DND-41 (cell line): ENCODE results near the gene ROCK2.

Experiments used
- EZH2 ChIP-seq: IDR thresholded peaks from 3 replicates; pipeline ENCODE4 v1.6.1; 2012; ENCODE audit warnings: borderline replicate concordance, low read depth, mild to moderate bottlenecking, moderate library complexity, low read length, inconsistent platforms; ENCODE audit not compliant: severe bottlenecking
- TF ChIP-seq, protein P1 (sequence below): IDR thresholded peaks from 2 replicates; pipeline ENCODE4 v1.5.1; 2012; ENCODE audit warnings: borderline replicate concordance, low read length, moderate library complexity, mild to moderate bottlenecking; ENCODE audit not compliant: poor library complexity, severe bottlenecking; ENCODE audit errors: extremely low read depth

DNA sequence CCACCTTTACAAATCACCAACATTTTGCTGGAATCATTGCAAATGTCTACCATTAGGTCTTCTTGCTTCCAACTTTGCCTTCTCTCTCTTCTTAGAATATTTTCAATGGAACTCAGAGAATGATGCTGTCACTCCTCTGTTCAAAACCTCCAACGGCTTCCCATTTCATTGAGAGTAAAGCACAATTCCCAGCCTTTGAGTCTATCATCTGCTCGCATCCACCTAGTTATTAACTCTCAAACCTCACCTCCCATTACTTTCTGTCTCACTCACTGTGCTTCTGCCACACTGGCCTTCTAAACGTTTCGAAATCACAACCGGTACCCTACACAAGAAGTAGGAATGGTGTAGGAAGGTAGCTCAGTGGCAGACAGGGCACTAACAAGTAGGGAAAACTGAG lies 40.0 kb downstream of the ROCK2 start:
- TF ChIP-seq, protein P1, sequence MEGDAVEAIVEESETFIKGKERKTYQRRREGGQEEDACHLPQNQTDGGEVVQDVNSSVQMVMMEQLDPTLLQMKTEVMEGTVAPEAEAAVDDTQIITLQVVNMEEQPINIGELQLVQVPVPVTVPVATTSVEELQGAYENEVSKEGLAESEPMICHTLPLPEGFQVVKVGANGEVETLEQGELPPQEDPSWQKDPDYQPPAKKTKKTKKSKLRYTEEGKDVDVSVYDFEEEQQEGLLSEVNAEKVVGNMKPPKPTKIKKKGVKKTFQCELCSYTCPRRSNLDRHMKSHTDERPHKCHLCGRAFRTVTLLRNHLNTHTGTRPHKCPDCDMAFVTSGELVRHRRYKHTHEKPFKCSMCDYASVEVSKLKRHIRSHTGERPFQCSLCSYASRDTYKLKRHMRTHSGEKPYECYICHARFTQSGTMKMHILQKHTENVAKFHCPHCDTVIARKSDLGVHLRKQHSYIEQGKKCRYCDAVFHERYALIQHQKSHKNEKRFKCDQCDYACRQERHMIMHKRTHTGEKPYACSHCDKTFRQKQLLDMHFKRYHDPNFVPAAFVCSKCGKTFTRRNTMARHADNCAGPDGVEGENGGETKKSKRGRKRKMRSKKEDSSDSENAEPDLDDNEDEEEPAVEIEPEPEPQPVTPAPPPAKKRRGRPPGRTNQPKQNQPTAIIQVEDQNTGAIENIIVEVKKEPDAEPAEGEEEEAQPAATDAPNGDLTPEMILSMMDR: no peak
- TF ChIP-seq EZH2: no peak
